IMR-90 (cell line): ENCODE measurements around the gene DUSP10. TPM values are rescaled to one million over a fixed set of nuclear protein-coding genes. Genes with fewer than 3 reads are reported as not detected.

Source experiments
- ATAC-seq: fragments of 200-7000 bp; cut with Tn5 transposase; 2 replicates; pipeline ENCODE4 v1.9.1; 2020; ENCODE audit warnings: low read depth, mild to moderate bottlenecking, moderate library complexity
- BruUV-seq: library from RNA; stranded (reverse); fragments of 400-500 nt; replicated peaks from 2 replicates; lab custom pipeline; 2021; lab: Mats Ljungman, UMichigan
- CTCF ChIA-PET: fragments of 300-600 bp; formaldehyde crosslinking; extraction: SDS; loops from one replicate; lab custom pipeline; 2021; ENCODE audit warnings: antibody characterized with exemption; lab: Yijun Ruan, JAX
- POLR2A ChIA-PET: fragments of 300-600 bp; sonication (Branson Sonifier 250); formaldehyde crosslinking; loops from one replicate; lab custom pipeline; 2022; ENCODE audit warnings: antibody characterized with exemption; ENCODE audit not compliant: unreplicated experiment; lab: Charles Lee
- DNase-seq: peaks from one replicate; pipeline ENCODE4 v3.0.0; 2013
- H2AFZ ChIP-seq: replicated peaks from 2 replicates; pipeline ENCODE3; 2013; ENCODE audit warnings: low read length, mild to moderate bottlenecking; ENCODE audit not compliant: poor library complexity
- H2AK5ac ChIP-seq: 2 replicates; pipeline ENCODE4 v1.6.1; 2013; ENCODE audit warnings: low read depth, low read length, inconsistent platforms
- H2AK9ac ChIP-seq: replicated peaks from 2 replicates; pipeline ENCODE3; 2013; ENCODE audit warnings: mild to moderate bottlenecking, low read depth, low read length, moderate library complexity; ENCODE audit not compliant: poor library complexity
- H2BK120ac ChIP-seq: 2 replicates; pipeline ENCODE4 v1.6.1; 2013; ENCODE audit warnings: low read depth, low read length, inconsistent platforms
- H2BK15ac ChIP-seq: 3 replicates; pipeline ENCODE4 v1.6.1; 2013; ENCODE audit warnings: low read depth, low read length, inconsistent platforms
- H2BK20ac ChIP-seq: 2 replicates; pipeline ENCODE4 v1.6.1; 2013; ENCODE audit warnings: low read depth, mild to moderate bottlenecking, inconsistent platforms, low read length, moderate library complexity
- H2BK5ac ChIP-seq: 2 replicates; pipeline ENCODE4 v1.6.1; 2013; ENCODE audit warnings: mild to moderate bottlenecking, low read depth, low read length, inconsistent platforms; ENCODE audit not compliant: poor library complexity, severe bottlenecking
- H3K14ac ChIP-seq: replicated peaks from 2 replicates; pipeline ENCODE4 v1.6.1; 2013; ENCODE audit warnings: low read depth, low read length, inconsistent platforms
- H3K18ac ChIP-seq: 2 replicates; pipeline ENCODE4 v1.6.1; 2013; ENCODE audit warnings: low read depth, low read length, control low read depth
- H3K23ac ChIP-seq: 2 replicates; pipeline ENCODE4 v1.6.1; 2013; ENCODE audit warnings: low read depth, low read length, inconsistent platforms
- H3K27ac ChIP-seq: 2 replicates; pipeline ENCODE4 v1.5.1; 2013; ENCODE audit warnings: mild to moderate bottlenecking, control low read depth, low read length; ENCODE audit not compliant: insufficient read depth
- H3K27me3 ChIP-seq: 2 replicates; pipeline ENCODE4 v1.6.1; 2013; ENCODE audit warnings: low read length; ENCODE audit not compliant: control insufficient read depth, insufficient read depth
- H3K36me3 ChIP-seq: 2 replicates; pipeline ENCODE4 v1.6.1; 2013; ENCODE audit warnings: low read length, mixed read lengths; ENCODE audit not compliant: control insufficient read depth, insufficient read depth
- H3K4ac ChIP-seq: 2 replicates; pipeline ENCODE4 v1.6.1; 2013; ENCODE audit warnings: low read depth, low read length, inconsistent platforms
- H3K4me1 ChIP-seq: 2 replicates; pipeline ENCODE4 v1.6.1; 2013; ENCODE audit warnings: low read length, mixed read lengths; ENCODE audit not compliant: control insufficient read depth, insufficient read depth
- H3K4me2 ChIP-seq: 2 replicates; pipeline ENCODE4 v1.6.1; 2013; ENCODE audit warnings: low read depth, mild to moderate bottlenecking, control low read depth, low read length, moderate library complexity
- H3K4me3 ChIP-seq: 2 replicates; pipeline ENCODE4 v1.5.1; 2013; ENCODE audit warnings: low read depth, mild to moderate bottlenecking, control low read depth, low read length, moderate library complexity; ENCODE audit not compliant: insufficient read depth
- H3K56ac ChIP-seq: 2 replicates; pipeline ENCODE4 v1.6.1; 2013; ENCODE audit warnings: low read length, inconsistent platforms; ENCODE audit not compliant: insufficient read depth; ENCODE audit errors: extremely low read depth
- H3K79me1 ChIP-seq, 2 experiments: 2 replicates each; pipeline ENCODE4 v1.6.1; 2013; ENCODE audit warnings: low read length in 2 of 2, inconsistent platforms in 1 of 2, low read depth in 1 of 2
- H3K9ac ChIP-seq: 2 replicates; pipeline ENCODE4 v1.6.1; 2013; ENCODE audit warnings: low read depth, low read length, control low read depth
- H3K9me1 ChIP-seq: 2 replicates; pipeline ENCODE4 v1.6.1; 2013; ENCODE audit warnings: low read length, inconsistent platforms; ENCODE audit not compliant: insufficient read depth
- H3K9me3 ChIP-seq: 2 replicates; pipeline ENCODE4 v1.6.1; 2013; ENCODE audit warnings: low read length; ENCODE audit not compliant: control insufficient read depth, insufficient read depth
- H4K20me1 ChIP-seq: 2 replicates; pipeline ENCODE4 v1.6.1; 2013; ENCODE audit warnings: low read length, inconsistent platforms; ENCODE audit not compliant: insufficient read depth
- H4K5ac ChIP-seq: 2 replicates; pipeline ENCODE4 v1.6.1; 2013; ENCODE audit warnings: mild to moderate bottlenecking, low read depth, low read length, control low read depth
- H4K8ac ChIP-seq, 2 experiments: 2 replicates each; pipeline ENCODE4 v1.6.1; 2013; ENCODE audit warnings: low read depth in 2 of 2, low read length in 2 of 2, control low read depth in 1 of 2, inconsistent platforms in 1 of 2
- H4K91ac ChIP-seq: 2 replicates; pipeline ENCODE4 v1.6.1; 2013; ENCODE audit warnings: low read depth, low read length, inconsistent platforms; ENCODE audit not compliant: insufficient read depth
- BHLHE40 ChIP-seq: fragments of 150-350 bp; IDR thresholded peaks from 2 replicates; pipeline ENCODE4 v1.6.1; 2016; ENCODE audit warnings: mild to moderate bottlenecking, low read depth, low read length
- CHD1 ChIP-seq: IDR thresholded peaks from 2 replicates; pipeline ENCODE4 v1.6.1; 2012; ENCODE audit warnings: low read depth, low read length, improper control_type of control experiment
- CTCF ChIP-seq: conservative IDR thresholded peaks from 2 replicates; pipeline ENCODE4 v1.5.1; 2012; ENCODE audit warnings: mild to moderate bottlenecking, low read depth, low read length, improper control_type of control experiment
- ELK1 ChIP-seq: fragments of 150-350 bp; IDR thresholded peaks from 2 replicates; pipeline ENCODE4 v1.6.1; 2016; ENCODE audit warnings: low read depth, mild to moderate bottlenecking, low read length, moderate library complexity, borderline replicate concordance
- FOS ChIP-seq: fragments of 150-350 bp; IDR thresholded peaks from 2 replicates; pipeline ENCODE4 v1.6.1; 2016; ENCODE audit warnings: low read depth, low read length
- MAFK ChIP-seq: IDR thresholded peaks from 2 replicates; pipeline ENCODE4 v1.6.1; 2012; ENCODE audit warnings: low read depth, low read length, improper control_type of control experiment
- MAZ ChIP-seq: IDR thresholded peaks from 2 replicates; pipeline ENCODE4 v1.6.1; 2012; ENCODE audit warnings: low read depth, mild to moderate bottlenecking, low read length, improper control_type of control experiment, moderate library complexity, borderline replicate concordance
- MXI1 ChIP-seq: IDR thresholded peaks from 2 replicates; pipeline ENCODE4 v1.6.1; 2012; ENCODE audit warnings: low read depth, mild to moderate bottlenecking, low read length, moderate library complexity, borderline replicate concordance
- NFE2L2 ChIP-seq: fragments of 150-350 bp; IDR thresholded peaks from 2 replicates; pipeline ENCODE4 v1.6.1; 2016; ENCODE audit warnings: low read depth, mild to moderate bottlenecking, low read length
- RAD21 ChIP-seq: IDR thresholded peaks from 2 replicates; pipeline ENCODE4 v1.6.1; 2012; ENCODE audit warnings: low read length, improper control_type of control experiment
- RCOR1 ChIP-seq: IDR thresholded peaks from 2 replicates; pipeline ENCODE4 v1.6.1; 2012; ENCODE audit warnings: mild to moderate bottlenecking, low read length, improper control_type of control experiment; ENCODE audit not compliant: insufficient replicate concordance
- RFX5 ChIP-seq: IDR thresholded peaks from 2 replicates; pipeline ENCODE4 v1.8.0; 2012; ENCODE audit warnings: low read depth, mild to moderate bottlenecking, low read length, moderate library complexity
- SMC3 ChIP-seq: fragments of 150-350 bp; IDR thresholded peaks from 2 replicates; pipeline ENCODE4 v1.6.1; 2016; ENCODE audit warnings: low read depth, mild to moderate bottlenecking, antibody characterized with exemption, low read length, moderate library complexity
- WGBS, 2 experiments: methylation state at CpG; one replicate each; pipeline versions ENCODE4 v1.1.5 to v1.1.7; 2013; ENCODE audit warnings: missing lambda C conversion rate in 2 of 2; ENCODE audit not compliant: insufficient read length in 1 of 2; ENCODE audit errors: extremely low coverage in 2 of 2; 5-methylcytosine and 5-hydroxymethylcytosine counted together
- dilution Hi-C: fragments of 300-500 bp; cut with HindIII; formaldehyde crosslinking; loops from one replicate; pipeline ENCODE4 v1.14.3; 2018; ENCODE audit warnings: low sequenced_read_pairs; ENCODE audit not compliant: unreplicated experiment
- in situ Hi-C: fragments of 300-500 bp; cut with MboI; formaldehyde crosslinking; loops from 3 replicates; pipeline ENCODE4 v1.14.3; 2019; ENCODE audit warnings: low sequenced_read_pairs, inconsistent platforms, mixed read lengths
- intact Hi-C: fragments of 100-400 bp; cut with micrococcal nuclease; formaldehyde crosslinking; loops from 2 replicates; pipeline ENCODE4 v1.10.0; 2022
- polyA plus RNA-seq, 3 experiments: library from polyadenylated mRNA; depleted of rRNA; stranded (reverse); fragments of >200 nt; gene quantifications; 2 replicates each; pipeline ENCODE4 v1.2.3, GENCODE V29; 2012; ENCODE audit warnings: low replicate concordance in 1 of 3
- total RNA-seq: library from RNA; depleted of rRNA; stranded (reverse); fragments of >200 nt; gene quantifications from 2 replicates; pipeline ENCODE4 v1.2.3, GENCODE V29; 2012

DUSP10 gene
- total and polyA plus RNA-seq, 2 of the 4 experiments (the other 2 are of a cell fraction), result 41.7 to 59.1 TPM

GRCh38 chr1:221736714-221737113, 5.2 kb downstream of the DUSP10 start:
- intact Hi-C loops, result no loop called here
- Histone ChIP-seq H3K27ac (no peak overlapping the region), H4K8ac (no peak overlapping the region), H3K56ac (no peak overlapping the region), H3K23ac (peak overlapping the region; percentile 6; the same call in 1 of the 2 replicates), H3K4me1 (peaks cover 30% of the 10 kb centered on the region), H3K14ac (no peak overlapping the region; the same call in 1 of the 2 replicates), H3K9me1 (peaks cover 37% of the 10 kb centered on the region), H2AK9ac (no peak overlapping the region), H4K91ac (no peak overlapping the region), H4K20me1 (peaks cover 92% of the 10 kb centered on the region), H2BK120ac (no peak overlapping the region), H3K4ac (no peak overlapping the region), H2AK5ac (no peak overlapping the region), H3K79me1 (peaks cover 7 to 81% of the 10 kb centered on the region in 2 experiments), H2BK5ac (no peak overlapping the region), H3K18ac (no peak overlapping the region), H2BK20ac (no peak overlapping the region), H2BK15ac (no peak overlapping the region), H3K9me3 (no peaks in the 10 kb centered on the region), H3K36me3 (peaks cover 42% of the 10 kb centered on the region), H3K27me3 (no peaks in the 10 kb centered on the region), H2AFZ (no peak overlapping the region), H4K5ac (no peak overlapping the region), H3K9ac (no peak overlapping the region), H3K4me3 (no peak overlapping the region), H3K4me2 (peak overlapping the region; percentile 31; the same call in 1 of the 2 replicates)
- dilution Hi-C loops, result no loop called here
- ChIA-PET POLR2A (interaction anchor here (0.6 kb wide), 1 partner anchor 73 kb away, joined by 4 read pairs; no protein-coding TSS in a partner anchor), CTCF (no interaction called here)
- WGBS, 2 experiments, result no CpG with 5 or more reads among the region's 8 CpGs
- no TSS peak for BruUV-seq
- in situ Hi-C loops, result loop anchor here (25.0 kb wide), 1 partner anchor 901 kb away; no protein-coding TSS in a partner anchor
- DNase-seq (no peak), ATAC-seq (no peak)
- no peak for TF ChIP-seq CTCF
- no peak for TF ChIP-seq CHD1
- TF ChIP-seq NFE2L2, result no peak
- no peak for TF ChIP-seq RAD21
- TF ChIP-seq RFX5, result no peak
- TF ChIP-seq SMC3, result no peak
- TF ChIP-seq MAZ, result no peak
- no peak for TF ChIP-seq RCOR1
- TF ChIP-seq ELK1, result no peak
- TF ChIP-seq MXI1, result no peak
- TF ChIP-seq FOS, result no peak
- TF ChIP-seq MAFK, result no peak
- TF ChIP-seq BHLHE40, result no peak
